HG03575 (cell line): ENCODE measurements around the gene GPR42.

Source experiments
- ATAC-seq: cut with Tn5 transposase; IDR thresholded peaks from one replicate; pipeline ENCODE4 v1.9.1; 2021; ENCODE audit not compliant: unreplicated experiment, insufficient number of reproducible peaks, low FRiP score; ENCODE audit errors: extremely low read depth

Gene GPR42

GRCh38 chr19:35370722-35371121 is at the start of gene GPR42:
Gene GPR42, plus strand, starts transcription at chr19:35371068. Its CDS starts 292 bp downstream, at chr19:35371360.
- ATAC-seq = no peak

GRCh38 chr19:35321291-35321690 is 49.6 kb upstream of the GPR42 start:
- ATAC-seq = no peak

- no peak for ATAC-seq
These were observed 48.9 kb upstream of the GPR42 start for GRCh38 chr19:35322014-35322413.

- no peak for ATAC-seq
These were observed 43.2 kb upstream of the GPR42 start for GRCh38 chr19:35327642-35328041.

- ATAC-seq = no peak
These were observed 42.0 kb upstream of the GPR42 start, which contains the start of gene CD22 for GRCh38 chr19:35328851-35329285. Gene CD22, plus strand, starts transcription at chr19:35329187. Its CDS starts 2,854 bp downstream, at chr19:35332041.

GRCh38 chr19:35329323-35329722 is 41.5 kb upstream of the GPR42 start:
- no peak for ATAC-seq

- no peak for ATAC-seq
These were observed 40.4 kb upstream of the GPR42 start for GRCh38 chr19:35330475-35330874.

- no peak for ATAC-seq
These were observed 39.2 kb upstream of the GPR42 start for GRCh38 chr19:35331551-35332214.

GRCh38 chr19:35332817-35333216 is 38.1 kb upstream of the GPR42 start:
- ATAC-seq = no peak

- no peak for ATAC-seq
These were observed 36.6 kb upstream of the GPR42 start for GRCh38 chr19:35334144-35334753.

- no peak for ATAC-seq
These were observed 34.5 kb upstream of the GPR42 start for GRCh38 chr19:35336166-35336955.

GRCh38 chr19:35337097-35337983 is 33.5 kb upstream of the GPR42 start:
- ATAC-seq = no peak

- no peak for ATAC-seq
These were observed 32.9 kb upstream of the GPR42 start for GRCh38 chr19:35337984-35338296.

- ATAC-seq = no peak
These were observed 30.4 kb upstream of the GPR42 start for GRCh38 chr19:35340431-35340830.

- ATAC-seq = no peak
These were observed 29.9 kb upstream of the GPR42 start for GRCh38 chr19:35341006-35341405.

GRCh38 chr19:35341565-35342225 is 29.2 kb upstream of the GPR42 start:
- no peak for ATAC-seq

- ATAC-seq = no peak
These were observed 28.4 kb upstream of the GPR42 start for GRCh38 chr19:35342430-35342829.

- ATAC-seq = no peak
These were observed 26.3 kb upstream of the GPR42 start for GRCh38 chr19:35344511-35345031.
